Measurements from ENCODE around the gene COL18A1. TPM values are rescaled to one million over a fixed set of nuclear protein-coding genes. Genes with fewer than 3 reads are reported as not detected.
"Not testable (repeated sequence)": the region's sequence is repeated elsewhere in the genome, so short reads cannot be mapped to it uniquely, and the experiment has no call there.

The COL18A1 gene
- total and polyA plus RNA-seq, 3 donors from 2014 or later, result 53.2 to 165 (median 111) TPM

- DNase-seq, result no peak
- 83 to 87% methylated on average over 9 to 14 of the region's 14 CpGs for WGBS, 2 donors
- H3K27ac ChIP-seq, result no peak overlapping the region
Measured at GRCh38 chr21:45557616-45558043, 152.7 kb downstream of the COL18A1 start.

GRCh38 chr21:45558044-45558721 is 153.2 kb downstream of the COL18A1 start:
- no peaks in the 10 kb centered on the region for H3K27me3 ChIP-seq
- WGBS, 2 donors, result 92 to 94% methylated on average over 23 to 26 of the region's 26 CpGs
- no peak for DNase-seq
- no peaks in the 10 kb centered on the region for H3K9me3 ChIP-seq
- no peak overlapping the region for H3K4me3 ChIP-seq
- no peaks in the 10 kb centered on the region for H3K36me3 ChIP-seq (ENCODE audit: low read depth, missing control alignments)
- TF ChIP-seq CTCF (IDR thresholded peaks at IDR 0.05) (no peak), POLR2A (IDR thresholded peaks at IDR 0.05) (no peak)
- H3K4me1 ChIP-seq, result peaks cover 5% of the 10 kb centered on the region
- intact Hi-C loops (cut with DNase I; ENCODE audit: low total_unique reads), result loop anchor here (5.0 to 10.0 kb wide), 2 partner anchors 34 to 257 kb away; no protein-coding TSS in a partner anchor
- H3K27ac ChIP-seq, result no peak overlapping the region

More at GRCh38 chr21:45557616-45558043, 152.7 kb downstream of the COL18A1 start:
- H3K36me3 ChIP-seq (ENCODE audit: low read depth, missing control alignments), result no peaks in the 10 kb centered on the region
- intact Hi-C loops (cut with DNase I; ENCODE audit: low total_unique reads), result loop anchor here (5.0 to 10.0 kb wide), 2 partner anchors 35 to 257 kb away; no protein-coding TSS in a partner anchor
- peaks cover 5% of the 10 kb centered on the region for H3K4me1 ChIP-seq
- TF ChIP-seq POLR2A (IDR thresholded peaks at IDR 0.05) (no peak), CTCF (IDR thresholded peaks at IDR 0.05) (no peak)
- H3K27me3 ChIP-seq, result no peaks in the 10 kb centered on the region
- no peaks in the 10 kb centered on the region for H3K9me3 ChIP-seq
- no peak overlapping the region for H3K4me3 ChIP-seq

GRCh38 chr21:45559216-45560105 is 154.5 kb downstream of the COL18A1 start:
- no peak overlapping the region for H3K4me3 ChIP-seq
- H3K27me3 ChIP-seq, result no peaks in the 10 kb centered on the region
- H3K27ac ChIP-seq, result no peak overlapping the region
- DNase-seq, result no peak
- WGBS, 2 donors, result 88 to 89% methylated on average over 28 to 29 of the region's 29 CpGs
- no peaks in the 10 kb centered on the region for H3K36me3 ChIP-seq (ENCODE audit: low read depth, missing control alignments)
- no peaks in the 10 kb centered on the region for H3K9me3 ChIP-seq
- intact Hi-C loops (cut with DNase I; ENCODE audit: low total_unique reads), result loop anchor here (5.0 to 10.0 kb wide), 2 partner anchors 33 to 255 kb away; no protein-coding TSS in a partner anchor
- TF ChIP-seq POLR2A (IDR thresholded peaks at IDR 0.05) (no peak), CTCF (IDR thresholded peaks at IDR 0.05) (no peak)
- peaks cover 5% of the 10 kb centered on the region for H3K4me1 ChIP-seq

- 86 to 87% methylated on average over 21 to 30 of the region's 30 CpGs for WGBS, 2 donors
- peaks cover 3% of the 10 kb centered on the region for H3K4me1 ChIP-seq
- H3K36me3 ChIP-seq (ENCODE audit: low read depth, missing control alignments), result no peaks in the 10 kb centered on the region
- H3K4me3 ChIP-seq, result no peak overlapping the region
- H3K9me3 ChIP-seq, result no peaks in the 10 kb centered on the region
- no peak overlapping the region for H3K27ac ChIP-seq
- TF ChIP-seq POLR2A (IDR thresholded peaks at IDR 0.05), result no peak
- intact Hi-C loops (cut with DNase I; ENCODE audit: low total_unique reads), result no loop called here
- H3K27me3 ChIP-seq, result no peaks in the 10 kb centered on the region
- no peak for DNase-seq
Measured at GRCh38 chr21:45560106-45561021, 155.4 kb downstream of the COL18A1 start.

GRCh38 chr21:45561241-45561640 is 156.3 kb downstream of the COL18A1 start:
- DNase-seq; H3K4me3 ChIP-seq; H3K4me1 ChIP-seq; intact Hi-C loops (cut with DNase I; ENCODE audit: low total_unique reads); H3K27ac ChIP-seq; H3K9me3 ChIP-seq; H3K36me3 ChIP-seq (ENCODE audit: low read depth, missing control alignments); H3K27me3 ChIP-seq: not testable (repeated sequence)
- WGBS, 2 donors, result 83 to 97% methylated on average over 8 of the region's 8 CpGs
